Measurements from ENCODE around the gene ZNF343.
"Not testable (repeated sequence)": the region's sequence is repeated elsewhere in the genome, so short reads cannot be mapped to it uniquely, and the experiment has no call there.

The ZNF343 gene

GRCh38 chr20:2523919-2524708 is 15.4 kb upstream of the ZNF343 start:
- H3K36me3 ChIP-seq (ENCODE audit: insufficient read depth) = no peaks in the 10 kb centered on the region
- TF ChIP-seq, protein P1, sequence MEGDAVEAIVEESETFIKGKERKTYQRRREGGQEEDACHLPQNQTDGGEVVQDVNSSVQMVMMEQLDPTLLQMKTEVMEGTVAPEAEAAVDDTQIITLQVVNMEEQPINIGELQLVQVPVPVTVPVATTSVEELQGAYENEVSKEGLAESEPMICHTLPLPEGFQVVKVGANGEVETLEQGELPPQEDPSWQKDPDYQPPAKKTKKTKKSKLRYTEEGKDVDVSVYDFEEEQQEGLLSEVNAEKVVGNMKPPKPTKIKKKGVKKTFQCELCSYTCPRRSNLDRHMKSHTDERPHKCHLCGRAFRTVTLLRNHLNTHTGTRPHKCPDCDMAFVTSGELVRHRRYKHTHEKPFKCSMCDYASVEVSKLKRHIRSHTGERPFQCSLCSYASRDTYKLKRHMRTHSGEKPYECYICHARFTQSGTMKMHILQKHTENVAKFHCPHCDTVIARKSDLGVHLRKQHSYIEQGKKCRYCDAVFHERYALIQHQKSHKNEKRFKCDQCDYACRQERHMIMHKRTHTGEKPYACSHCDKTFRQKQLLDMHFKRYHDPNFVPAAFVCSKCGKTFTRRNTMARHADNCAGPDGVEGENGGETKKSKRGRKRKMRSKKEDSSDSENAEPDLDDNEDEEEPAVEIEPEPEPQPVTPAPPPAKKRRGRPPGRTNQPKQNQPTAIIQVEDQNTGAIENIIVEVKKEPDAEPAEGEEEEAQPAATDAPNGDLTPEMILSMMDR (conservative IDR thresholded peaks at IDR 0.05; ENCODE audit: low read depth, low read length) = peak; percentile 85
- H3K27ac ChIP-seq = peak overlapping the region; percentile 32; the same call in 1 of the 2 replicates
- H3K4me1 ChIP-seq (ENCODE audit: low read depth, poor library complexity, severe bottlenecking) = no peaks in the 10 kb centered on the region
- peak overlapping the region; percentile 79 for H3K9ac ChIP-seq
- H3K4me3 ChIP-seq (IDR thresholded peaks at IDR 0.05; ENCODE audit: insufficient read depth, low read depth, low read length) = no peak overlapping the region
- no peaks in the 10 kb centered on the region for H3K27me3 ChIP-seq (ENCODE audit: insufficient read depth, low read depth)
- H2AFZ ChIP-seq (ENCODE audit: low read depth) = peak overlapping the region; percentile 95
- no peaks in the 10 kb centered on the region for H4K20me1 ChIP-seq (ENCODE audit: insufficient read depth)
- peak overlapping the region; percentile 63 for H3K4me2 ChIP-seq
- no peaks in the 10 kb centered on the region for H3K79me2 ChIP-seq (ENCODE audit: insufficient read depth, low read depth)

GRCh38 chr20:2522826-2523429 is 14.2 kb upstream of the ZNF343 start:
- H3K4me1 ChIP-seq (ENCODE audit: low read depth, poor library complexity, severe bottlenecking); H3K27me3 ChIP-seq (ENCODE audit: insufficient read depth, low read depth); H4K20me1 ChIP-seq (ENCODE audit: insufficient read depth); H3K4me3 ChIP-seq (IDR thresholded peaks at IDR 0.05; ENCODE audit: insufficient read depth, low read depth, low read length); H3K9ac ChIP-seq; H3K4me2 ChIP-seq; H3K79me2 ChIP-seq (ENCODE audit: insufficient read depth, low read depth); H3K27ac ChIP-seq; H2AFZ ChIP-seq (ENCODE audit: low read depth); H3K36me3 ChIP-seq (ENCODE audit: insufficient read depth): not testable (repeated sequence)

- H3K4me3 ChIP-seq (IDR thresholded peaks at IDR 0.05; ENCODE audit: insufficient read depth, low read depth, low read length) = no peak overlapping the region
- TF ChIP-seq, protein P1 (conservative IDR thresholded peaks at IDR 0.05; ENCODE audit: low read depth, low read length) = peak; percentile 66
- no peaks in the 10 kb centered on the region for H3K4me1 ChIP-seq (ENCODE audit: low read depth, poor library complexity, severe bottlenecking)
- no peak overlapping the region for H3K27ac ChIP-seq
- no peaks in the 10 kb centered on the region for H4K20me1 ChIP-seq (ENCODE audit: insufficient read depth)
- H3K27me3 ChIP-seq (ENCODE audit: insufficient read depth, low read depth) = no peaks in the 10 kb centered on the region
- no peaks in the 10 kb centered on the region for H3K36me3 ChIP-seq (ENCODE audit: insufficient read depth)
- no peaks in the 10 kb centered on the region for H3K79me2 ChIP-seq (ENCODE audit: insufficient read depth, low read depth)
- no peak overlapping the region for H2AFZ ChIP-seq (ENCODE audit: low read depth)
- H3K4me2 ChIP-seq = no peak overlapping the region
- no peak overlapping the region for H3K9ac ChIP-seq
Measured at GRCh38 chr20:2521369-2522305, 12.9 kb upstream of the ZNF343 start.

DNA sequence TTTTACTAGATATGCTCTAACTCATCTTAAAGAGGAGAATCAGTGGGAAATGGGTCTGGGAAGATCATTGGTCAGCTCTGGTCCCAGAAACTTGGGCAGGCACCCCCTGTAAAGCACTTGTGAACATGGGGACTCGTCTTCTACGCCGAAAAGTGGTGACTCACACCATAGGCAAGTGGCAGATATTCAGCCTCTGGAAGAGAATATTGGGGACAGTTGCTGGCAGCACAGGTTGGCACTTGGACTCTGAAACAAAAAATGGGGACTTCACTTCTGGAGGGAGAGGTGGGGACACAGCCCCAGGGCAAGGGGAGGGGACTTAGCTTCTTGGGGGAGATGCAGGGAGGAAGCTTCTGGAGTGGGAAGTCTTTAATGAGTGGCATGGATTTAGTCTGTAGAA is 11.9 kb upstream of the ZNF343 start:
- no peaks in the 10 kb centered on the region for H3K27me3 ChIP-seq (ENCODE audit: insufficient read depth, low read depth)
- H4K20me1 ChIP-seq (ENCODE audit: insufficient read depth) = no peaks in the 10 kb centered on the region
- no peak overlapping the region for H3K4me2 ChIP-seq
- no peaks in the 10 kb centered on the region for H3K79me2 ChIP-seq (ENCODE audit: insufficient read depth, low read depth)
- H3K27ac ChIP-seq = no peak overlapping the region
- TF ChIP-seq, protein P1 (conservative IDR thresholded peaks at IDR 0.05; ENCODE audit: low read depth, low read length) = no peak
- no peak overlapping the region for H2AFZ ChIP-seq (ENCODE audit: low read depth)
- no peaks in the 10 kb centered on the region for H3K4me1 ChIP-seq (ENCODE audit: low read depth, poor library complexity, severe bottlenecking)
- no peak overlapping the region for H3K9ac ChIP-seq
- no peaks in the 10 kb centered on the region for H3K36me3 ChIP-seq (ENCODE audit: insufficient read depth)
- no peak overlapping the region for H3K4me3 ChIP-seq (IDR thresholded peaks at IDR 0.05; ENCODE audit: insufficient read depth, low read depth, low read length)

Data from KMS-11 (cell line).